ENCODE results near the gene DSG4.

- TF ChIP-seq POLR2A (IDR thresholded peaks at IDR 0.05), result no peak
- TF ChIP-seq, protein P1, sequence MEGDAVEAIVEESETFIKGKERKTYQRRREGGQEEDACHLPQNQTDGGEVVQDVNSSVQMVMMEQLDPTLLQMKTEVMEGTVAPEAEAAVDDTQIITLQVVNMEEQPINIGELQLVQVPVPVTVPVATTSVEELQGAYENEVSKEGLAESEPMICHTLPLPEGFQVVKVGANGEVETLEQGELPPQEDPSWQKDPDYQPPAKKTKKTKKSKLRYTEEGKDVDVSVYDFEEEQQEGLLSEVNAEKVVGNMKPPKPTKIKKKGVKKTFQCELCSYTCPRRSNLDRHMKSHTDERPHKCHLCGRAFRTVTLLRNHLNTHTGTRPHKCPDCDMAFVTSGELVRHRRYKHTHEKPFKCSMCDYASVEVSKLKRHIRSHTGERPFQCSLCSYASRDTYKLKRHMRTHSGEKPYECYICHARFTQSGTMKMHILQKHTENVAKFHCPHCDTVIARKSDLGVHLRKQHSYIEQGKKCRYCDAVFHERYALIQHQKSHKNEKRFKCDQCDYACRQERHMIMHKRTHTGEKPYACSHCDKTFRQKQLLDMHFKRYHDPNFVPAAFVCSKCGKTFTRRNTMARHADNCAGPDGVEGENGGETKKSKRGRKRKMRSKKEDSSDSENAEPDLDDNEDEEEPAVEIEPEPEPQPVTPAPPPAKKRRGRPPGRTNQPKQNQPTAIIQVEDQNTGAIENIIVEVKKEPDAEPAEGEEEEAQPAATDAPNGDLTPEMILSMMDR (IDR thresholded peaks at IDR 0.05), result no peak
These were observed 31.1 kb downstream of the DSG4 start for GRCh38 chr18:31407649-31408048.

Measured in body of pancreas (tissue), 4 donors.